ENCODE measurements around the gene ZNF648. TPM values are rescaled to one million over a fixed set of nuclear protein-coding genes. Genes with fewer than 3 reads are reported as not detected.

The ZNF648 gene
- total RNA-seq, 1 donor from 2014 or later, result 2.0 TPM

DNA sequence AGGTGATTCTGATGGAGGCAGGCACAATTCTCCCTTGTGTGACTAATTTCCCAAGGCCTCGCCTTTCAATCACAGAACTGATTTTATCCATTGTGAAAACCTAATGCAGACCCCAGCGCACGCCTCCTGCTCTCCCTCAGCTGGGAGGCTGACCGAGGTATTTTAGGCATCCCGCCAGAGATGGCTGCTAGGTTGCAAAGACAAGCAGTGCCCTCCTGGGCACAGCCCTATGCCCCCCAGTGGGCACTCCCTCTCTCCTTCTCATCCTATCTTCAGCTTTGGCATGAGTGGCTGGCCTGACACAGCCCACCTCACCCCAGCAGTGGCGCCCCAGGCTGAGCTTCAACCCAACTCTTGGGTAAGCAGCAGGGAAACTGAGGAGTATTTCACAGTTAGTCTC lies 24.2 kb upstream of the ZNF648 start:
- no peak overlapping the region for H3K4me3 ChIP-seq
- no peak for DNase-seq (ENCODE audit: low spot score)
- no peak overlapping the region for H2AFZ ChIP-seq (replicated peaks)
- no peaks in the 10 kb centered on the region for H3K36me3 ChIP-seq
- H4K20me1 ChIP-seq (ENCODE audit: low read depth), result no peaks in the 10 kb centered on the region
- no peaks in the 10 kb centered on the region for H3K79me2 ChIP-seq (ENCODE audit: low read depth)
- peaks cover 3% of the 10 kb centered on the region for H3F3A ChIP-seq (ENCODE audit: low read depth)
- Mint-ChIP-seq H3K9me3 (no peaks in the 10 kb centered on the region), H3K36me3 (no peaks in the 10 kb centered on the region), H3K4me1 (peaks cover 8% of the 10 kb centered on the region), H3K27ac (no peak overlapping the region), H3K4me3 (no peak overlapping the region), H3K27me3 (ENCODE audit: insufficient read depth, low read depth) (peaks cover 10% of the 10 kb centered on the region)
- no peak for TF ChIP-seq EZH2 (IDR thresholded peaks at IDR 0.05)
- TF ChIP-seq, protein P1, sequence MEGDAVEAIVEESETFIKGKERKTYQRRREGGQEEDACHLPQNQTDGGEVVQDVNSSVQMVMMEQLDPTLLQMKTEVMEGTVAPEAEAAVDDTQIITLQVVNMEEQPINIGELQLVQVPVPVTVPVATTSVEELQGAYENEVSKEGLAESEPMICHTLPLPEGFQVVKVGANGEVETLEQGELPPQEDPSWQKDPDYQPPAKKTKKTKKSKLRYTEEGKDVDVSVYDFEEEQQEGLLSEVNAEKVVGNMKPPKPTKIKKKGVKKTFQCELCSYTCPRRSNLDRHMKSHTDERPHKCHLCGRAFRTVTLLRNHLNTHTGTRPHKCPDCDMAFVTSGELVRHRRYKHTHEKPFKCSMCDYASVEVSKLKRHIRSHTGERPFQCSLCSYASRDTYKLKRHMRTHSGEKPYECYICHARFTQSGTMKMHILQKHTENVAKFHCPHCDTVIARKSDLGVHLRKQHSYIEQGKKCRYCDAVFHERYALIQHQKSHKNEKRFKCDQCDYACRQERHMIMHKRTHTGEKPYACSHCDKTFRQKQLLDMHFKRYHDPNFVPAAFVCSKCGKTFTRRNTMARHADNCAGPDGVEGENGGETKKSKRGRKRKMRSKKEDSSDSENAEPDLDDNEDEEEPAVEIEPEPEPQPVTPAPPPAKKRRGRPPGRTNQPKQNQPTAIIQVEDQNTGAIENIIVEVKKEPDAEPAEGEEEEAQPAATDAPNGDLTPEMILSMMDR (IDR thresholded peaks at IDR 0.05), result no peak
- no peaks in the 10 kb centered on the region for H3K4me1 ChIP-seq
- H3K4me2 ChIP-seq, result no peak overlapping the region
- H3K27ac ChIP-seq, result no peak overlapping the region
- no peak overlapping the region for H3K9ac ChIP-seq
- no peaks in the 10 kb centered on the region for H3K27me3 ChIP-seq
- H3K9me3 ChIP-seq (ENCODE audit: low read depth), result no peaks in the 10 kb centered on the region

DNA sequence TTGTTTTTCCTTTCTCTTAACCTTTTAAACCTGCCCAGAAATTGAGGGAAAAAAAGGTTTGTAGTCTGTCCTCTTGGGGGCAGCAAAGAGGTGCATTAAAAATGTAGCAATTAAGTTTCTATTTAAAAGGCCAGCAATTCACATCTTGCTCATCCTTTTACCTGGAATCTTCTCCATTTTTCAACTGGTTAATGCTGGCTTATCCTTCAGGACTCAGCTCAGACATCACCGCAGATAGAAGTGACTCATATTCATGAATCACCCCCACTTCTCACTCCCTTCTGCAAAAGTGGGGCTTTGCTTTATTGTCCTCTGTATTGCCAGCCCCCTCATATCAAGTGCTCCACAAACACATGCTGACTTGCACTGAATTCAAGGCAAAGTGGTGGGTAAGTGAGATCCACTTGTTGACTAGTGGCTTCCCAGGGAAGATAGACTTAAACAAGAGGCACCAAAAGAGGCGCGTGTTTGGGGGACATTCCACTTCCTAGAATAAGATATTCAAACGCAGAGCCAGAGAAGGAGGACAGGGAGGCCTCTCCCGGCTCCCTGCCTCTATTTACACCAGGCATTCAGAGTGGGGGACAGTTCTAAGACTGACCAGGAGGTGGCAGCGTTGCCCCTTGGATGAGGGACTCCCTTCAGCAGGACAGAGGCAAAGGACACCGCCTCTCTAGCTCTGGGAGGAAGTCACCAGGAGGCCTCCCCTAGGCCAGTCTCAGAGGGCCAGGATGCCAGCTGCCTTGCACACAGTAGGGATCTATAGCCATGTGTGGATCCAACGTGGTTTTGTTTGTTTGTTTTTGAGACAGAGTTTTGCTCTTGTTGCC lies 23.2 kb upstream of the ZNF648 start:
- peaks cover 3% of the 10 kb centered on the region for H3F3A ChIP-seq (ENCODE audit: low read depth)
- no peak overlapping the region for H3K9ac ChIP-seq
- no peaks in the 10 kb centered on the region for H3K79me2 ChIP-seq (ENCODE audit: low read depth)
- H3K9me3 ChIP-seq (ENCODE audit: low read depth), result no peaks in the 10 kb centered on the region
- H3K36me3 Mint-ChIP-seq, result no peaks in the 10 kb centered on the region
- no peaks in the 10 kb centered on the region for H3K36me3 ChIP-seq
- H3K27ac Mint-ChIP-seq, result peak overlapping the region; percentile 33
- peaks cover 7% of the 10 kb centered on the region for H3K27me3 Mint-ChIP-seq (ENCODE audit: insufficient read depth, low read depth)
- H3K9me3 Mint-ChIP-seq, result no peaks in the 10 kb centered on the region
- H3K27ac ChIP-seq, result no peak overlapping the region
- H2AFZ ChIP-seq (replicated peaks), result peak overlapping the region; percentile 38
- DNase-seq (ENCODE audit: low spot score), result peak; percentile 90
- H3K4me1 ChIP-seq, result no peaks in the 10 kb centered on the region
- TF ChIP-seq, protein P1 (IDR thresholded peaks at IDR 0.05), result peak; percentile 79
- TF ChIP-seq EZH2phosphoT487 (IDR thresholded peaks at IDR 0.05), result no peak
- peak overlapping the region; percentile 8 for H3K4me3 Mint-ChIP-seq
- no peak overlapping the region for H3K4me2 ChIP-seq
- H3K27me3 ChIP-seq, result no peaks in the 10 kb centered on the region
- H4K20me1 ChIP-seq (ENCODE audit: low read depth), result no peaks in the 10 kb centered on the region
- H3K4me1 Mint-ChIP-seq, result peaks cover 6% of the 10 kb centered on the region
- H3K4me3 ChIP-seq, result no peak overlapping the region

DNA sequence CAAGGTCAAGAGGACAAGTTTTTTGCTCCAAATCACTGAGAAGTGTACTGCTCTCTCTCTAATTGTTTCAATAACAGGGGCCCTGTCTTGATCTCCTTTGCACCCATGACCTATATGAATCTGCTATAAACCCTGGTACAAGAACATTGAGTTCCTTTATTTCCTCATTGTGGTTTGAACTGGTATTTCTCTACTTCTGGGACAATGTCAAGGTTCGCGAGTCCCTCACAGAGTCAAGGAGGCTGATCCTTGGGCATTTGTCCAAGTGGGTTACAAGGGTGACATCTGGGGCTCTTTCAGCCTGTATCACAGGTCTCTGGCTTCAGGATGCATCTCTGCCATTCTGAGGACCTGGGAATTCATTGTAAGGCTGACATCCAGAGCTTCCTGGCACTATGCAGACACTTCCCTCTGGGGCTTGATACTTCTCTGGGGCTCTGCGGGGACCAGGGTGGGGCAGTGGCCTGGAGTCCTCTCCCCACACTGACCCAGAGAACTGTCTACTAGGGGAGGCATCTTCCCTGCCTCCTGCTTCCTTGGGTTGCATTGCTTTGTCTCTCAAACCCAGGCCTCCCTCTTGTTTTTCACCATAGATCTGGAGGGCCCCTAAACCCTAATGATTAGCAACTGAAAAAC lies 22.5 kb upstream of the ZNF648 start:
- DNase-seq (ENCODE audit: low spot score), result no peak
- Histone ChIP-seq H3K4me3 (no peak overlapping the region), H3K4me1 (no peaks in the 10 kb centered on the region), H3K36me3 (no peaks in the 10 kb centered on the region), H2AFZ (replicated peaks) (peak overlapping the region; percentile 38), H4K20me1 (ENCODE audit: low read depth) (no peaks in the 10 kb centered on the region), H3K27ac (no peak overlapping the region), H3K79me2 (ENCODE audit: low read depth) (no peaks in the 10 kb centered on the region), H3K9me3 (ENCODE audit: low read depth) (no peaks in the 10 kb centered on the region), H3F3A (ENCODE audit: low read depth) (peaks cover 3% of the 10 kb centered on the region), H3K9ac (no peak overlapping the region), H3K27me3 (no peaks in the 10 kb centered on the region), H3K4me2 (no peak overlapping the region)
- H3K4me1 Mint-ChIP-seq, result peaks cover 6% of the 10 kb centered on the region
- no peaks in the 10 kb centered on the region for H3K36me3 Mint-ChIP-seq
- H3K27me3 Mint-ChIP-seq (ENCODE audit: insufficient read depth, low read depth), result peaks cover 7% of the 10 kb centered on the region
- no peak for TF ChIP-seq EZH2 (IDR thresholded peaks at IDR 0.05)
- TF ChIP-seq, protein P1 (IDR thresholded peaks at IDR 0.05), result no peak
- TF ChIP-seq EZH2phosphoT487 (IDR thresholded peaks at IDR 0.05), result no peak
- no peak overlapping the region for H3K27ac Mint-ChIP-seq
- H3K4me3 Mint-ChIP-seq, result no peak overlapping the region
- H3K9me3 Mint-ChIP-seq, result no peaks in the 10 kb centered on the region
